ENCODE data around the gene EVL.

Gene EVL

GRCh38 chr14:100192672-100193416 lies 127.6 kb downstream of the EVL start:
- TF ChIP-seq ZFP3 (CRISPR knock-in tag; IDR thresholded peaks at IDR 0.05) (peak; percentile 92), CSDC2 (CRISPR knock-in tag; IDR thresholded peaks at IDR 0.05) (peak; percentile 51; the same call in 1 of the 2 replicates), OSR1 (CRISPR knock-in tag; IDR thresholded peaks at IDR 0.05) (no peak), SNAI2 (CRISPR knock-in tag; IDR thresholded peaks at IDR 0.05) (no peak), ZC3H10 (CRISPR knock-in tag; IDR thresholded peaks at IDR 0.05) (no peak), TSHZ2 (CRISPR knock-in tag; IDR thresholded peaks at IDR 0.05) (no peak; the same call in 1 of the 2 replicates), GLIS3 (CRISPR knock-in tag; IDR thresholded peaks at IDR 0.05) (0 out of 2 replicates have a peak, but pooled peaks have one; percentile 59), ZNF70 (CRISPR knock-in tag; IDR thresholded peaks at IDR 0.05) (no peak), ZNF8 (CRISPR knock-in tag; IDR thresholded peaks at IDR 0.05) (0 out of 2 replicates have a peak, but pooled peaks have one; percentile 16)
- ATAC-seq, result peak; percentile 100

Data from SK-N-SH treated with all-trans-retinoic acid at 6 μM for 48 hours (cell line).